C4-2B (cell line): ENCODE results near the gene SLC8A1.

Experiments
- CTCF ChIP-seq: fragments of 450-650 bp; conservative IDR thresholded peaks from 2 replicates; pipeline ENCODE4 v1.5.1; 2017; ENCODE audit warnings: mild to moderate bottlenecking
- ZFX ChIP-seq: fragments of 450-650 bp; IDR thresholded peaks from 2 replicates; pipeline ENCODE4 v1.6.1; 2017

GRCh38 chr2:40489678-40489960 lies 37.7 kb upstream of the SLC8A1 start:
- TF ChIP-seq CTCF: no peak
- no peak for TF ChIP-seq ZFX
